ENCODE data around the gene MYPOP. TPM values are rescaled to one million over a fixed set of nuclear protein-coding genes. Genes with fewer than 3 reads are reported as not detected.

The MYPOP gene
- total RNA-seq, 1 experiment from 2014 or later, result 10.8 TPM

DNA sequence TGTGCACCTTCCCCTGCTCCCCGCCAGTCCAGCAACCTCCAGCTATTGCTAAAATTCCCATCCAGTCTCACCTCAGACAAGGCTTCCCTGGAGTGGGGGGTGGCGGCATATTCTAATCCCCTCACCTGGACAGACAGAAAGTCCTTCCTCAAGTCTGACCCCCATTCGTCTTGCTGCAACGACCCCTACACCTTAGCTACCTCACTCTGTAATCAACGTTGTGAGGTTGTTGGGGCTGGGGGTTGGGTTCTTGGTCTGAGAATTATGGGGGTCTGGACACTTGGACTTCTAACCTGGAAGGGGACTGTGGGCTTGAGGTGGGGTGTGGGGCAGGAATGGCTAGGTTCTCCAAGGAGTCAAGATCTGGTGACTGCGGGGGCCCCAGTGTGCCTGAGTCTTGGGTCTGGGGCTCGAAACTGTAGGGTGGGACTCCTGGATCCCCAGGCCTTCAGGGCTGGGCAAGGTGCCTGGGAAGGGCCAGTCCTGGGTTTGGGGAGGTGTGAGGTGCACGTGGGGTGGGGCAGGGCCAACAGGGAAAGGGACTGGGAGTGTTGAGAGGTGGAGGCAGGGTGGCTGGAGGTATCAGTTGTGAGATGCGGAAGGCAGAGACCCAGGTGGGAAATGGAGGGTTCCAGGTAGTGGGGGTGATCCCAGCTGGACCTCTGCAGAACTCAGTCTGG is 37.0 kb downstream of the MYPOP start:
- Histone ChIP-seq H3K79me2 (ENCODE audit: insufficient read depth, low read length) (peaks cover 25% of the 10 kb centered on the region), H2AFZ (ENCODE audit: low read depth, low read length, poor library complexity, severe bottlenecking) (no peak overlapping the region), H3K4me3 (replicated peaks in 1 of 2; ENCODE audit: low read depth in 1 of 2, low read length in 2 of 2) (no peak overlapping the region; a peak in 1 of 4 replicates), H3K27ac (ENCODE audit: low read depth, low read length) (no peak overlapping the region), H3K9me2 (ENCODE audit: insufficient read depth) (no peaks in the 10 kb centered on the region), H3K9ac (ENCODE audit: low read length) (no peak overlapping the region), H3K4me1 (ENCODE audit: control insufficient read depth in 1 of 2, insufficient read depth in 2 of 2, low read length in 2 of 2) (peaks cover 11 to 35% of the 10 kb centered on the region in 2 experiments), H3K9me3 (ENCODE audit: control insufficient read depth in 1 of 2, insufficient read depth in 1 of 2, low read depth in 1 of 2, low read length in 2 of 2) (no peaks in the 10 kb centered on the region), H3K27me3 (ENCODE audit: insufficient read depth, low read length) (no peaks in the 10 kb centered on the region), H4K20me1 (ENCODE audit: insufficient read depth) (no peaks in the 10 kb centered on the region), H3K4me2 (ENCODE audit: low read length) (peak overlapping the region; percentile 81), H3K36me3 (ENCODE audit: control insufficient read depth in 1 of 2, insufficient read depth in 2 of 2, low read length in 2 of 2) (peaks cover 2 to 3% of the 10 kb centered on the region in 2 experiments; a peak in 1 of 4 replicates)
- ChIA-PET POLR2A (interaction anchor here (2.6 to 2.9 kb wide), 2 partner anchors 16 to 21 kb away, joined by 13 to 24 read pairs; partner anchors contain the start of gene IRF2BP1), CTCF (interaction anchor here (1.2 to 3.6 kb wide), 4 partner anchors 16 to 164 kb away, joined by 3 to 45 read pairs (median 16); partner anchors contain the start of gene IRF2BP1), RAD21 (ENCODE audit: low non-redundant PET in 1 of 2, low total read pairs in 2 of 2, uncharacterized antibody in 2 of 2, unreplicated experiment in 2 of 2) (no interaction called here)
- TF ChIP-seq POLR2A (IDR thresholded peaks at IDR 0.05; ENCODE audit: borderline replicate concordance, extremely low read depth, insufficient read depth, insufficient read length), result no peak
- TF ChIP-seq, protein P1, sequence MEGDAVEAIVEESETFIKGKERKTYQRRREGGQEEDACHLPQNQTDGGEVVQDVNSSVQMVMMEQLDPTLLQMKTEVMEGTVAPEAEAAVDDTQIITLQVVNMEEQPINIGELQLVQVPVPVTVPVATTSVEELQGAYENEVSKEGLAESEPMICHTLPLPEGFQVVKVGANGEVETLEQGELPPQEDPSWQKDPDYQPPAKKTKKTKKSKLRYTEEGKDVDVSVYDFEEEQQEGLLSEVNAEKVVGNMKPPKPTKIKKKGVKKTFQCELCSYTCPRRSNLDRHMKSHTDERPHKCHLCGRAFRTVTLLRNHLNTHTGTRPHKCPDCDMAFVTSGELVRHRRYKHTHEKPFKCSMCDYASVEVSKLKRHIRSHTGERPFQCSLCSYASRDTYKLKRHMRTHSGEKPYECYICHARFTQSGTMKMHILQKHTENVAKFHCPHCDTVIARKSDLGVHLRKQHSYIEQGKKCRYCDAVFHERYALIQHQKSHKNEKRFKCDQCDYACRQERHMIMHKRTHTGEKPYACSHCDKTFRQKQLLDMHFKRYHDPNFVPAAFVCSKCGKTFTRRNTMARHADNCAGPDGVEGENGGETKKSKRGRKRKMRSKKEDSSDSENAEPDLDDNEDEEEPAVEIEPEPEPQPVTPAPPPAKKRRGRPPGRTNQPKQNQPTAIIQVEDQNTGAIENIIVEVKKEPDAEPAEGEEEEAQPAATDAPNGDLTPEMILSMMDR (IDR thresholded peaks at IDR 0.05 in 2 of 3, conservative IDR thresholded peaks at IDR 0.05 in 1 of 3; ENCODE audit: borderline replicate concordance in 1 of 3, insufficient read depth in 1 of 3, low read depth in 2 of 3, low read length in 2 of 3), result no peak
- TF ChIP-seq, protein P2, sequence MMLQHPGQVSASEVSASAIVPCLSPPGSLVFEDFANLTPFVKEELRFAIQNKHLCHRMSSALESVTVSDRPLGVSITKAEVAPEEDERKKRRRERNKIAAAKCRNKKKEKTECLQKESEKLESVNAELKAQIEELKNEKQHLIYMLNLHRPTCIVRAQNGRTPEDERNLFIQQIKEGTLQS (IDR thresholded peaks at IDR 0.05), result no peak
- TF ChIP-seq SP1 (IDR thresholded peaks at IDR 0.05; ENCODE audit: low read depth), result no peak
- TF ChIP-seq EZH2 (IDR thresholded peaks at IDR 0.05), result no peak
- TF ChIP-seq SIN3A (IDR thresholded peaks at IDR 0.05; ENCODE audit: low read depth), result no peak
- TF ChIP-seq ZNF274 (IDR thresholded peaks at IDR 0.05; ENCODE audit: low read depth, low read length), result no peak
- intact Hi-C loops (cut with micrococcal nuclease), result no loop called here
- DNase-seq (ENCODE audit: low read depth, low spot score) (no peak), ATAC-seq (no peak)
- no TSS peak for BruUV-seq (replicated peaks)
